Naive thymus-derived CD4-positive, alpha-beta T cell (primary cell): ENCODE results near the gene OGDH. TPM values are rescaled to one million over a fixed set of nuclear protein-coding genes. Genes with fewer than 3 reads are reported as not detected.
"Not testable (repeated sequence)": the region's sequence is repeated elsewhere in the genome, so short reads cannot be mapped to it uniquely, and the experiment has no call there.

Experiments used
- ATAC-seq: fragments of 150-1000 bp; cut with Tn5 transposase; 2 replicates; pipeline ENCODE4 v1.10.0; 2021; ENCODE audit warnings: mild to moderate bottlenecking, moderate library complexity
- CTCF ChIA-PET: fragments of 350-600 bp; sonication (Branson Sonifier 250); formaldehyde crosslinking; loops from one replicate; lab custom pipeline; 2021; ENCODE audit warnings: antibody characterized with exemption; lab: Charles Lee
- POLR2A ChIA-PET: fragments of 350-600 bp; sonication (Branson Sonifier 250); formaldehyde crosslinking; loops from one replicate; lab custom pipeline; 2021; ENCODE audit warnings: antibody characterized with exemption, inconsistent platforms; lab: Charles Lee
- DNase-seq, 9 donors: peaks; one replicate each; pipeline versions ENCODE4 v3.0.0 to v3.0.0-alpha.2; 2020 to 2022; ENCODE audit warnings: mixed read lengths in 1 of 9
- H3K27ac ChIP-seq: one replicate; pipeline ENCODE4 v1.7.0; 2013; ENCODE audit warnings: mild to moderate bottlenecking, low read depth, low read length, moderate library complexity
- H3K27me3 ChIP-seq, 2 donors: one replicate each; pipeline ENCODE4 v1.7.0; 2013; ENCODE audit warnings: low read length in 2 of 2, mild to moderate bottlenecking in 2 of 2, moderate library complexity in 2 of 2; ENCODE audit not compliant: control insufficient read depth in 2 of 2, insufficient read depth in 2 of 2
- H3K36me3 ChIP-seq, 3 experiments: 1 replicate in 2 of 3; 2 replicates in 1 of 3; pipeline ENCODE4 v1.7.0; 2013; ENCODE audit warnings: low read length in 3 of 3, mild to moderate bottlenecking in 3 of 3, moderate library complexity in 1 of 3; ENCODE audit not compliant: insufficient read depth in 3 of 3, control insufficient read depth in 2 of 3
- H3K4me1 ChIP-seq, 2 donors: one replicate each; pipeline ENCODE4 v1.7.0; 2013; ENCODE audit warnings: low read length in 2 of 2, mild to moderate bottlenecking in 2 of 2, moderate library complexity in 1 of 2; ENCODE audit not compliant: control insufficient read depth in 2 of 2, insufficient read depth in 2 of 2
- H3K4me3 ChIP-seq: 2 replicates; pipeline ENCODE4 v1.7.0; 2013; ENCODE audit warnings: mild to moderate bottlenecking, low read length
- H3K9me3 ChIP-seq, 3 experiments: 1 replicate in 2 of 3; 2 replicates in 1 of 3; pipeline ENCODE4 v1.7.0; 2013; ENCODE audit warnings: low read length in 3 of 3; ENCODE audit not compliant: control insufficient read depth in 2 of 3
- H3K27ac Mint-ChIP-seq, 9 donors: one replicate each; pipeline ENCODE4 v1.8.0; 2020 to 2022; ENCODE audit warnings: mixed read lengths in 9 of 9, mild to moderate bottlenecking in 8 of 9, moderate library complexity in 5 of 9, inconsistent platforms in 2 of 9
- H3K27me3 Mint-ChIP-seq, 5 donors: one replicate each; pipeline ENCODE4 v1.8.0; 2021 to 2022; ENCODE audit warnings: mixed read lengths in 5 of 5, mild to moderate bottlenecking in 1 of 5
- H3K36me3 Mint-ChIP-seq, 5 donors: one replicate each; pipeline ENCODE4 v1.8.0; 2020 to 2022; ENCODE audit warnings: mixed read lengths in 5 of 5, mild to moderate bottlenecking in 3 of 5, inconsistent platforms in 1 of 5
- H3K4me1 Mint-ChIP-seq, 7 donors: one replicate each; pipeline ENCODE4 v1.8.0; 2020 to 2022; ENCODE audit warnings: mixed read lengths in 7 of 7, mild to moderate bottlenecking in 3 of 7, inconsistent platforms in 1 of 7
- H3K4me3 Mint-ChIP-seq, 10 donors: one replicate each; pipeline ENCODE4 v1.8.0; 2020 to 2022; ENCODE audit warnings: mild to moderate bottlenecking in 10 of 10, mixed read lengths in 10 of 10, moderate library complexity in 6 of 10, inconsistent platforms in 2 of 10
- H3K9me3 Mint-ChIP-seq, 11 donors: one replicate each; pipeline ENCODE4 v1.8.0; 2020 to 2022; ENCODE audit warnings: mixed read lengths in 11 of 11, mild to moderate bottlenecking in 4 of 11, inconsistent platforms in 1 of 11, moderate library complexity in 1 of 11
- intact Hi-C, 2 donors: fragments of 100-400 bp; cut with micrococcal nuclease; formaldehyde crosslinking; loops; one replicate each; pipeline ENCODE4 v1.15.1; 2023
- polyA plus RNA-seq, 2 donors: library from polyadenylated mRNA; unstranded; fragments of 300-500 nt; fragmentation: Illumina TruSeq; gene quantifications; one replicate each; pipeline ENCODE4 v1.2.3, GENCODE V29; 2021
- total RNA-seq, 6 experiments: library from RNA in 5 of 6; stranded (reverse) in 5 of 6; gene quantifications; 1 replicate in 5 of 6; 2 replicates in 1 of 6; pipeline ENCODE4 v1.2.3 and lab custom pipeline; 2021 to 2026

The OGDH gene
- total and polyA plus RNA-seq, 7 experiments from 2014 or later, result 20.3 to 122 (median 64.2) TPM

- Mint-ChIP-seq H3K4me1 (peaks cover 13 to 51% (median 39%) of the 10 kb centered on the region in 7 donors), H3K36me3 (peaks cover 5 to 18% (median 13%) of the 10 kb centered on the region in 5 donors), H3K9me3 (peaks cover 0 to 4% (median 0%) of the 10 kb centered on the region in 11 donors), H3K27ac (peak overlapping the region; percentile 95 to 99 (median 98)), H3K27me3 (peaks cover 0 to 12% (median 0%) of the 10 kb centered on the region in 5 donors), H3K4me3 (peak overlapping the region; percentile 86 to 97 (median 92))
- Histone ChIP-seq H3K36me3 (peaks cover 3 to 19% (median 18%) of the 10 kb centered on the region in 3 experiments), H3K27ac (peak overlapping the region; percentile 90), H3K9me3 (no peaks in the 10 kb centered on the region), H3K4me1 (peaks cover 14 to 21% of the 10 kb centered on the region in 2 donors), H3K4me3 (no peak overlapping the region), H3K27me3 (no peaks in the 10 kb centered on the region)
- POLR2A ChIA-PET, result interaction anchor here (0.7 to 4.7 kb wide), 13 partner anchors 8 to 330 kb away, joined by 3 to 53 read pairs (median 12); partner anchors contain the start of genes DDX56, H2AZ2, NUDCD3 and OGDH
- intact Hi-C loops, result loop anchor here (2.0 to 5.0 kb wide), 7 partner anchors 167 to 553 kb away; partner anchors contain the start of genes MYO1G (in 2 of the 2), POLD2 (in 1 of the 2) and YKT6 (in 1 of the 2)
- ATAC-seq, result no peak
- DNase-seq, result no peak
- CTCF ChIA-PET, result interaction anchor here (0.6 to 0.8 kb wide), 2 partner anchors 19 to 22 kb away, joined by 3 read pairs; no protein-coding TSS in a partner anchor
Measured at GRCh38 chr7:44583146-44583865, 23.1 kb upstream of the OGDH start.

DNA sequence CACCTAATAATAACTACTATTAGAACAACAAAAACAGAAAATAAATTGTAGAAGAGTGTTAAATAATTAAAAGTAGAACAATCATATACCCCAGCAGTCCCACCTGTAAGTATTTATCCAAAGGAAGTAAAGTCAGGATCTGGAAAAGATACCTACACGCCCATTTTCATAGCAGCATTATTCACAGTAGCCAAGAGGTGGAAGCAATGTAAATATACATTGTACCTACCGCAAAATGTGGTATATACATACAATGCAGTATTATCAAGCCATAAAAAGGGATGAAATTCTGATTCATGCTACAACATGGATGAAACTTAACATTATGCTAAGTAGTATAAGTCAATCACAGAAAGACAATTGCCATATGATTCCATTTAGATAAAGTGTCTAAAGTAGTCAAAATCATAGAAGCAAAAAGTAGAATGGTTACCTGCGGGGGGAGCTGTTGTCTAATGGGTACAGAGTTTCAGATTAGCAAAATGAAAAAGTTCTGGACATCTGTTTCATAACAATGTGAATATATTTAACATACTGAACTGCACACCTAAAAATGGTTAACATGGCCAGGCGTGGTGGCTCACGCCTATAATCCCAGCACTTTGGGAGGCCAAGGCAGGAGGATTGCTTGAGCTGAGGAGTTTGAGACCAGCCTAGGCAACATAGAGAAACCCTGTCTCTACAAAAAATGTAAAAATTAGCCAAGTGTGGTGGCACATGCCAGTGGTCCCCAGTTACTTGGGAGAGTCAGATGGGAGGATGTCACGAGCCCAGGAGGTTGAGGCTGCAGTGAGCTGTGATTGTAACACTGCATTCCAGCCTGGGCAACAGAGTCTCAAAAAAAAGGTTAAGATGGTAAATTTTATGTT is 18.4 kb upstream of the OGDH start:
- H3K27ac ChIP-seq, result no peak overlapping the region
- intact Hi-C loops, result loop anchor here (1.0 to 5.0 kb wide), 9 partner anchors 51 to 548 kb away; partner anchors contain the start of gene CCM2 (in 1 of the 2)
- H3K36me3 Mint-ChIP-seq, result no peaks in the 10 kb centered on the region
- CTCF ChIA-PET, result interaction anchor here (0.6 to 1.3 kb wide), 5 partner anchors 15 to 334 kb away, joined by 3 to 8 read pairs (median 3); partner anchors contain the start of gene H2AZ2
- H3K4me3 Mint-ChIP-seq, result no peak overlapping the region
- no peaks in the 10 kb centered on the region for H3K9me3 Mint-ChIP-seq
- H3K4me3 ChIP-seq, result no peak overlapping the region
- peak overlapping the region in 3 of 9 donors; percentile 6 to 71 (median 25) for H3K27ac Mint-ChIP-seq
- peak in 7 of 9 donors; percentile 35 to 63 (median 60) for DNase-seq
- peaks cover 0 to 9% (median 0%) of the 10 kb centered on the region in 5 donors for H3K27me3 Mint-ChIP-seq
- peaks cover 0 to 18% (median 6%) of the 10 kb centered on the region in 7 donors for H3K4me1 Mint-ChIP-seq
- no peaks in the 10 kb centered on the region for H3K36me3 ChIP-seq
- POLR2A ChIA-PET, result interaction anchor here (0.8 to 1.5 kb wide), 3 partner anchors 14 to 297 kb away, joined by 3 to 14 read pairs (median 4); partner anchors contain the start of genes DDX56 and H2AZ2
- H3K4me1 ChIP-seq, result peaks cover 0 to 4% of the 10 kb centered on the region in 2 donors
- H3K27me3 ChIP-seq, result no peaks in the 10 kb centered on the region
- H3K9me3 ChIP-seq, result no peaks in the 10 kb centered on the region
- ATAC-seq, result peak; percentile 90

GRCh38 chr7:44590910-44591309 is 15.5 kb upstream of the OGDH start:
- no peak overlapping the region for H3K27ac Mint-ChIP-seq
- H3K36me3 ChIP-seq, result no peaks in the 10 kb centered on the region
- H3K27ac ChIP-seq, result no peak overlapping the region
- H3K4me1 Mint-ChIP-seq, result peaks cover 0 to 10% (median 6%) of the 10 kb centered on the region in 7 donors
- H3K4me3 ChIP-seq, result no peak overlapping the region
- H3K27me3 ChIP-seq, result no peaks in the 10 kb centered on the region
- ChIA-PET CTCF (interaction anchor here (1.1 to 1.4 kb wide), 3 partner anchors 12 to 331 kb away, joined by 3 to 7 read pairs (median 6); no protein-coding TSS in a partner anchor), POLR2A (interaction anchor here (0.7 kb wide), 1 partner anchor 8 kb away, joined by 3 read pairs; no protein-coding TSS in a partner anchor)
- DNase-seq (no peak), ATAC-seq (no peak)
- no peaks in the 10 kb centered on the region for H3K9me3 ChIP-seq
- H3K4me3 Mint-ChIP-seq, result no peak overlapping the region
- H3K4me1 ChIP-seq, result peaks cover 0 to 3% of the 10 kb centered on the region in 2 donors
- no peaks in the 10 kb centered on the region for H3K9me3 Mint-ChIP-seq
- H3K36me3 Mint-ChIP-seq, result no peaks in the 10 kb centered on the region
- H3K27me3 Mint-ChIP-seq, result peaks cover 0 to 9% (median 0%) of the 10 kb centered on the region in 5 donors
- intact Hi-C loops, result no loop called here

DNA sequence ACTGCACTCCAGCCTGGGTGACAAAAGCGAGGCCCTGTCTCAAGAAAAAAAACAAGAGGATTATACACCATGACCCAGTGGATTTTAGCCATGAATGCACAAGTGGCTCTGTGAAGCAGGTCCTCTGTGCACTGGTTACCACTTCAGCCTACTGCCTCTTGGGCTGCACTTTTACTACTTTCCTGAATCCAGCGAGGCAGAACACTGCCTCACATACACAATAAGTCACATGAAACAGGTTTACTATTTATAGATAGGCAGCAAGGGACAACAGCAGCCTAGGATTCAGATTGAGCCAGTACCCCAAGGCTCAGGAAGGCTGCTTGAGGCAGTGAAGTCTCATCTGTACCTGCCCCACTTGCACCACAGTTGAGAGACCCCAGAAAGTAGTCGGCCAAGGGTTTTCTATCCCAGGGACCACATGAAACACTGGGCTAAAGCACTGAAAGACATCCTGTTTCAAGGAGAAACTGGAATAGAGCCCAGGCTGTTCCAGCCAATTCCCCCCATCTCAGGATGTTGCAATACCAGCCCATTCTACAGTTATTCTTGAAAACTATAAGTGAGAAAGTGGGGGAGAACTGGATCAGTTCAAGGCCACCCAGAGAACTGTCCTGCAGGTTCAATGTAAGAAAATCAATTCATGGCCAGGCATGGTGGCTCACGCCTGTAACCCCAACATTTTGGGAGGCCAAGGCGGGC is 10.3 kb upstream of the OGDH start:
- ATAC-seq (no peak), DNase-seq (no peak)
- Mint-ChIP-seq H3K36me3 (no peaks in the 10 kb centered on the region), H3K9me3 (no peaks in the 10 kb centered on the region), H3K27me3 (peaks cover 0 to 24% (median 0%) of the 10 kb centered on the region in 5 donors), H3K4me1 (no peaks in the 10 kb centered on the region), H3K4me3 (no peak overlapping the region), H3K27ac (no peak overlapping the region)
- Histone ChIP-seq H3K27me3 (no peaks in the 10 kb centered on the region), H3K27ac (no peak overlapping the region), H3K4me3 (no peak overlapping the region), H3K9me3 (no peaks in the 10 kb centered on the region), H3K36me3 (no peaks in the 10 kb centered on the region), H3K4me1 (no peaks in the 10 kb centered on the region)
- CTCF ChIA-PET, result no interaction called here
- POLR2A ChIA-PET, result no interaction called here
- intact Hi-C loops, result no loop called here

DNA sequence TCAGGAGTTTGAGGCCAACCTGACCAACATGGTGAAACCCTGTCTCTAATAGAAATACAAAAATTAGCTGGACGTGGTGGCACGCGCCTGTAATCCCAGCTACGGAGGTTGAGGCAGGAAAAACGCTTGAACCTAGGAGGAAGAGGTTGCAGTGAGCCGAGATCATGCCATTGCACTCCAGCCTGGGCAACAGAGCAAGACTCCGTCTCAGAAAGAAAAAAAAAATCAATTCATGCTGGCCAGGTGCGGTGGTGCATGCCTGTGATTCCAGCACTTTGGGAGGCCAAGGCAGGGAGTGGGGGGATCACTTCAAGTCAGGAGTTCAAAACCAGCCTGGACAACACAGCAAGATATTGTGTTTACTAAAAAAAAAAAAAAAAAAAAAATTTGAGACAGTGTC is 9.2 kb upstream of the OGDH start:
- CTCF ChIA-PET, result not testable (repeated sequence)

More for the DNA sequence above, 9.2 kb upstream of the OGDH start:
- H3K9me3 Mint-ChIP-seq, ATAC-seq, H3K4me1 ChIP-seq, H3K4me1 Mint-ChIP-seq, H3K27ac Mint-ChIP-seq, H3K4me3 ChIP-seq, DNase-seq, H3K9me3 ChIP-seq, H3K36me3 Mint-ChIP-seq, intact Hi-C loops, H3K36me3 ChIP-seq, H3K27me3 ChIP-seq, H3K27ac ChIP-seq, H3K4me3 Mint-ChIP-seq, POLR2A ChIA-PET: not testable (repeated sequence)
- peaks cover 0 to 33% (median 0%) of the 10 kb centered on the region in 5 donors for H3K27me3 Mint-ChIP-seq
